Kidney (tissue), 22 donors: ENCODE results near the gene MED17. TPM values are rescaled to one million over a fixed set of nuclear protein-coding genes. Genes with fewer than 3 reads are reported as not detected.

Experiments used
- DNase-seq, 5 donors: peaks; one replicate each; pipeline ENCODE4 v3.0.0-alpha.2; 2013 to 2020
- FAIRE-seq: peaks from 2 replicates; lab custom pipeline; 2012; peaks lifted over from hg19 to GRCh38; lab: Jason Lieb, UNC
- H3K27ac ChIP-seq, 2 donors: one replicate each; pipeline ENCODE4 v1.7.0; 2013; ENCODE audit warnings: low read depth in 2 of 2, low read length in 2 of 2, inconsistent platforms in 1 of 2
- H3K27me3 ChIP-seq: one replicate; pipeline ENCODE4 v1.7.1; 2013; ENCODE audit warnings: low read length, inconsistent platforms; ENCODE audit not compliant: control insufficient read depth, insufficient read depth
- H3K36me3 ChIP-seq, 3 donors: one replicate each; pipeline versions ENCODE4 v1.7.0 to v1.7.1; 2013; ENCODE audit warnings: low read length in 3 of 3, control low read depth in 1 of 3, inconsistent platforms in 1 of 3; ENCODE audit not compliant: insufficient read depth in 3 of 3, control insufficient read depth in 2 of 3
- H3K4me1 ChIP-seq, 3 donors: one replicate each; pipeline versions ENCODE4 v1.7.0 to v1.7.1; 2013; ENCODE audit warnings: low read length in 3 of 3, inconsistent platforms in 1 of 3, low read depth in 1 of 3; ENCODE audit not compliant: control insufficient read depth in 2 of 3, insufficient read depth in 2 of 3
- H3K4me3 ChIP-seq, 3 donors: one replicate each; pipeline versions ENCODE4 v1.7.0 to v1.8.1; 2013; ENCODE audit warnings: low read length in 3 of 3, control low read depth in 1 of 3, inconsistent platforms in 1 of 3
- H3K9ac ChIP-seq, 3 donors: one replicate each; pipeline versions ENCODE4 v1.7.0 to v1.7.1; 2013; ENCODE audit warnings: low read length in 3 of 3, control low read depth in 1 of 3, inconsistent platforms in 1 of 3
- H3K9me3 ChIP-seq, 3 donors: one replicate each; pipeline versions ENCODE4 v1.7.0 to v1.7.1; 2013; ENCODE audit warnings: low read length in 3 of 3, control low read depth in 1 of 3, inconsistent platforms in 1 of 3; ENCODE audit not compliant: control insufficient read depth in 2 of 3, insufficient read depth in 1 of 3
- intact Hi-C: fragments of 100-400 bp; cut with DNase I; formaldehyde crosslinking; loops from one replicate; pipeline ENCODE4 v1.11.1; 2022
- long read RNA-seq, 10 donors: library from polyadenylated mRNA in 1 of 10; unstranded in 1 of 10; transcript quantifications; one replicate each; pipeline ENCODE4 v2.0.0 and lab custom pipeline, GENCODE V29; 2021 to 2026
- polyA plus RNA-seq: library from polyadenylated mRNA; stranded (reverse); fragments of 350-450 nt; fragmentation: Illumina TruSeq; extraction: RNeasy Lipid Tissue Mini Kit (QIAGEN cat#74804); gene quantifications from one replicate; pipeline ENCODE4 v1.2.3, GENCODE V29; 2014; ENCODE audit warnings: low read depth, low replicate concordance; ENCODE audit not compliant: insufficient read depth
- total RNA-seq: library from RNA; stranded (reverse); fragmentation: NEBNext Ultra II Directional; extraction: Animal tissue kit (Norgen Biotek cat#: 25700); gene quantifications from one replicate; pipeline ENCODE4 v1.2.1, GENCODE V29; 2021
- TF ChIP-seq, protein P1 (sequence below): IDR thresholded peaks from 3 replicates; pipeline ENCODE4 v1.5.1; 2012; ENCODE audit warnings: mild to moderate bottlenecking, moderate library complexity, borderline replicate concordance; ENCODE audit not compliant: insufficient read depth; ENCODE audit errors: extremely low read depth
- donor health status: control.
- donor health status: control.
- donor health status: control.
- donor health status: control.
- donor health status: control.
- donor health status: DM: yes; HTN: yes; CAD: no.
- donor health status: Normal renal cell carcinoma (clear cell type).

Gene MED17, protein sequence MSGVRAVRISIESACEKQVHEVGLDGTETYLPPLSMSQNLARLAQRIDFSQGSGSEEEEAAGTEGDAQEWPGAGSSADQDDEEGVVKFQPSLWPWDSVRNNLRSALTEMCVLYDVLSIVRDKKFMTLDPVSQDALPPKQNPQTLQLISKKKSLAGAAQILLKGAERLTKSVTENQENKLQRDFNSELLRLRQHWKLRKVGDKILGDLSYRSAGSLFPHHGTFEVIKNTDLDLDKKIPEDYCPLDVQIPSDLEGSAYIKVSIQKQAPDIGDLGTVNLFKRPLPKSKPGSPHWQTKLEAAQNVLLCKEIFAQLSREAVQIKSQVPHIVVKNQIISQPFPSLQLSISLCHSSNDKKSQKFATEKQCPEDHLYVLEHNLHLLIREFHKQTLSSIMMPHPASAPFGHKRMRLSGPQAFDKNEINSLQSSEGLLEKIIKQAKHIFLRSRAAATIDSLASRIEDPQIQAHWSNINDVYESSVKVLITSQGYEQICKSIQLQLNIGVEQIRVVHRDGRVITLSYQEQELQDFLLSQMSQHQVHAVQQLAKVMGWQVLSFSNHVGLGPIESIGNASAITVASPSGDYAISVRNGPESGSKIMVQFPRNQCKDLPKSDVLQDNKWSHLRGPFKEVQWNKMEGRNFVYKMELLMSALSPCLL
- total RNA-seq (35.4 TPM), polyA plus RNA-seq (11.7 TPM)
- long read RNA-seq, donor 1, full-length matches to known transcripts, result 4 of 4 reads
- long read RNA-seq, donor 1, partial matches to known transcripts, result 0 of 4 reads
- long read RNA-seq, donor 1, other reads (novel, unspliced or antisense), result 0 of 4 reads
- long read RNA-seq, donor 2, full-length matches to known transcripts, result 11 of 11 reads
- long read RNA-seq, donor 2, partial matches to known transcripts, result 0 of 11 reads
- long read RNA-seq, donor 2, other reads (novel, unspliced or antisense), result 0 of 11 reads
- long read RNA-seq, donor 3, full-length matches to known transcripts, result 6 of 11 reads
- long read RNA-seq, donor 3, partial matches to known transcripts, result 5 of 11 reads
- long read RNA-seq, donor 3, other reads (novel, unspliced or antisense), result 0 of 11 reads
- long read RNA-seq, donor 4, full-length matches to known transcripts, result 7 of 7 reads
- long read RNA-seq, donor 4, partial matches to known transcripts, result 0 of 7 reads
- long read RNA-seq, donor 4, other reads (novel, unspliced or antisense), result 0 of 7 reads
- long read RNA-seq, donor 5, result 0 reads
- long read RNA-seq, donor 6, result 0 reads
- long read RNA-seq, donor 7, full-length matches to known transcripts, result 21 of 21 reads
- long read RNA-seq, donor 7, partial matches to known transcripts, result 0 of 21 reads
- long read RNA-seq, donor 7, other reads (novel, unspliced or antisense), result 0 of 21 reads
- long read RNA-seq, donor 8, full-length matches to known transcripts, result 7 of 12 reads
- long read RNA-seq, donor 8, partial matches to known transcripts, result 5 of 12 reads
- long read RNA-seq, donor 8, other reads (novel, unspliced or antisense), result 0 of 12 reads
- long read RNA-seq, donor 9, full-length matches to known transcripts, result 5 of 5 reads
- long read RNA-seq, donor 9, partial matches to known transcripts, result 0 of 5 reads
- long read RNA-seq, donor 9, other reads (novel, unspliced or antisense), result 0 of 5 reads
- long read RNA-seq, donor 10, full-length matches to known transcripts, result 10 of 10 reads
- long read RNA-seq, donor 10, partial matches to known transcripts, result 0 of 10 reads
- long read RNA-seq, donor 10, other reads (novel, unspliced or antisense), result 0 of 10 reads

DNA sequence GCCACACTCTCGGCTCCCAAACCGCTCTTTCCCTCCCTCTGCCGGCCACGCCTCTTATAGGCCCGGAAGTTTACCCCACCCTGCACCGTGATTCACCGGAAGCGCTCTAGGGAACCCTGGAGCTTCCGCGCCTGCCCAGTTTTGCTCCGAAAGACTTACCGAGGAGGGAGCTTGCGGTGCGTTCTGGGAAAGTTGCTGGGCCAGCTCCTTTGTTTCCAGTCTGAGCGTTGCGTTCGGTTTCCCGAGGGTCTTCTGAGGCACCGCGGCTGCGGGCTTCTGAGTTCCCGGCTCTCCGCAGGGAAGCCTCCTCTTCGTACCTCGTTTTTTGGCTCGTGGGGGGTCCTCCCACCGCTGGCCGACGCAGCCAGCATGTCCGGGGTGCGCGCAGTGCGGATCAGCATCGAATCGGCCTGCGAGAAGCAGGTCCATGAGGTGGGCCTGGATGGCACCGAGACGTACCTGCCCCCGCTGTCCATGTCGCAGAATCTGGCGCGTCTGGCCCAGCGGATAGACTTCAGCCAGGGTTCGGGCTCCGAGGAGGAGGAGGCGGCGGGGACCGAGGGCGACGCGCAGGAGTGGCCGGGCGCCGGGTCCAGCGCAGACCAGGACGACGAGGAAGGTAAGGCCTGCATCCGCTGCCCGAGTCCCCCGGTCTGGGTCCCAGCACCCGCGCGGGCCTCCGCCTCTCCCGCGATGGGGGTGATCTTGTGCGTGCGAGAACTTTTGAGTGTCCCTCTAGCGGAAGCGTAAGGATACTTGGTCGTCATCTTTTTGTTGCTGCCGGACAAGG, at the start of gene MED17:
MED17 (plus strand) TSS at position 138 of the 790 bp plus-strand sequence; CDS start at position 370, 232 bp downstream.
- Histone ChIP-seq H3K9me3 (no peaks in the 10 kb centered on the region), H3K9ac (peak within 1 kb of the TSS; percentile 71 to 98 (median 79)), H3K36me3 (peaks cover 0 to 7% (median 0%) of the 10 kb centered on the region in 3 donors), H3K27me3 (no peaks in the 10 kb centered on the region), H3K27ac (peak within 1 kb of the TSS; percentile 82 to 96), H3K4me3 (peak within 1 kb of the TSS; percentile 70 to 99 (median 75)), H3K4me1 (peaks cover 3 to 8% (median 4%) of the 10 kb centered on the region in 3 donors)
- FAIRE-seq (peak; percentile 52), DNase-seq (peak; percentile 95 to 98 (median 97))
- TF ChIP-seq, protein P1, sequence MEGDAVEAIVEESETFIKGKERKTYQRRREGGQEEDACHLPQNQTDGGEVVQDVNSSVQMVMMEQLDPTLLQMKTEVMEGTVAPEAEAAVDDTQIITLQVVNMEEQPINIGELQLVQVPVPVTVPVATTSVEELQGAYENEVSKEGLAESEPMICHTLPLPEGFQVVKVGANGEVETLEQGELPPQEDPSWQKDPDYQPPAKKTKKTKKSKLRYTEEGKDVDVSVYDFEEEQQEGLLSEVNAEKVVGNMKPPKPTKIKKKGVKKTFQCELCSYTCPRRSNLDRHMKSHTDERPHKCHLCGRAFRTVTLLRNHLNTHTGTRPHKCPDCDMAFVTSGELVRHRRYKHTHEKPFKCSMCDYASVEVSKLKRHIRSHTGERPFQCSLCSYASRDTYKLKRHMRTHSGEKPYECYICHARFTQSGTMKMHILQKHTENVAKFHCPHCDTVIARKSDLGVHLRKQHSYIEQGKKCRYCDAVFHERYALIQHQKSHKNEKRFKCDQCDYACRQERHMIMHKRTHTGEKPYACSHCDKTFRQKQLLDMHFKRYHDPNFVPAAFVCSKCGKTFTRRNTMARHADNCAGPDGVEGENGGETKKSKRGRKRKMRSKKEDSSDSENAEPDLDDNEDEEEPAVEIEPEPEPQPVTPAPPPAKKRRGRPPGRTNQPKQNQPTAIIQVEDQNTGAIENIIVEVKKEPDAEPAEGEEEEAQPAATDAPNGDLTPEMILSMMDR, result peak; percentile 27
- intact Hi-C loops, result no loop called here

GRCh38 chr11:93734427-93735222, 49.5 kb upstream of the MED17 start:
- Histone ChIP-seq H3K4me3 (no peak overlapping the region), H3K27ac (no peak overlapping the region), H3K4me1 (peaks cover 0 to 12% (median 5%) of the 10 kb centered on the region in 3 donors), H3K9ac (no peak overlapping the region), H3K9me3 (no peaks in the 10 kb centered on the region), H3K36me3 (peaks cover 15 to 82% (median 50%) of the 10 kb centered on the region in 3 donors), H3K27me3 (no peaks in the 10 kb centered on the region)
- intact Hi-C loops, result loop anchor here (10.0 kb wide), 1 partner anchor 60 kb away; no protein-coding TSS in a partner anchor
- TF ChIP-seq, protein P1, result no peak
- FAIRE-seq (no peak), DNase-seq (no peak)
